ENCODE measurements around the gene IYD. TPM values are rescaled to one million over a fixed set of nuclear protein-coding genes. Genes with fewer than 3 reads are reported as not detected.
A peak's percentile ranks its signal among the peaks of the same experiment; 100 is the strongest.

IYD gene
- total RNA-seq, 1 experiment from 2014 or later = 32.6 TPM

- no peaks in the 10 kb centered on the region; the same call in 1 of the 2 replicates for H3K4me1 ChIP-seq
- H3K9me3 Mint-ChIP-seq (ENCODE audit: unreplicated experiment) = no peaks in the 10 kb centered on the region
- no peak for DNase-seq
- H3K36me3 Mint-ChIP-seq (ENCODE audit: insufficient read depth, unreplicated experiment) = no peaks in the 10 kb centered on the region
- peaks cover 27% of the 10 kb centered on the region for H3K4me1 Mint-ChIP-seq (ENCODE audit: low read depth, unreplicated experiment)
- ChIA-PET POLR2A (no interaction called here), CTCF (no interaction called here)
- no peak overlapping the region for H3K4me3 ChIP-seq (ENCODE audit: low read depth, low read length)
- no peaks in the 10 kb centered on the region for H3K9me3 ChIP-seq
- peaks cover 2% of the 10 kb centered on the region for H3K27me3 Mint-ChIP-seq (ENCODE audit: insufficient read depth, unreplicated experiment)
- BruUV-seq (replicated peaks) = no TSS peak
- no peaks in the 10 kb centered on the region for H3K27me3 ChIP-seq (replicated peaks; ENCODE audit: control insufficient read depth, insufficient read depth, low read length)
- H3K4me3 Mint-ChIP-seq (ENCODE audit: unreplicated experiment) = no peak overlapping the region
- no peak overlapping the region for H3K27ac Mint-ChIP-seq (ENCODE audit: unreplicated experiment)
- intact Hi-C loops (cut with micrococcal nuclease; ENCODE audit: unreplicated experiment) = loop anchor here (5.0 to 10.0 kb wide), 2 partner anchors 451 to 919 kb away; partner anchors contain the start of gene MTHFD1L
- no peak for TF ChIP-seq CTCF (IDR thresholded peaks at IDR 0.05; ENCODE audit: insufficient read depth in 1 of 2, low read depth in 1 of 2, low read length in 1 of 2, severe bottlenecking in 1 of 2, unreplicated experiment in 1 of 2)
- no peaks in the 10 kb centered on the region for H3K36me3 ChIP-seq (ENCODE audit: control insufficient read depth, insufficient read depth, low read length)
These were observed 47.3 kb downstream of the IYD start for GRCh38 chr6:150416128-150416527.

GRCh38 chr6:150417250-150417649 is 48.4 kb downstream of the IYD start:
- H3K27me3 ChIP-seq (replicated peaks; ENCODE audit: control insufficient read depth, insufficient read depth, low read length) = no peaks in the 10 kb centered on the region
- no peaks in the 10 kb centered on the region for H3K36me3 Mint-ChIP-seq (ENCODE audit: insufficient read depth, unreplicated experiment)
- no peak overlapping the region for H3K4me3 ChIP-seq (ENCODE audit: low read depth, low read length)
- no peaks in the 10 kb centered on the region for H3K9me3 ChIP-seq
- peak overlapping the region; percentile 95 for H3K27ac Mint-ChIP-seq (ENCODE audit: unreplicated experiment)
- ChIA-PET CTCF (interaction anchor here (0.6 to 2.6 kb wide), 5 partner anchors 183 to 399 kb away, joined by 3 to 36 read pairs (median 19); no protein-coding TSS in a partner anchor), POLR2A (no interaction called here)
- intact Hi-C loops (cut with micrococcal nuclease; ENCODE audit: unreplicated experiment) = loop anchor here (5.0 to 10.0 kb wide), 2 partner anchors 450 to 918 kb away; partner anchors contain the start of gene MTHFD1L
- H3K4me1 ChIP-seq = no peaks in the 10 kb centered on the region; the same call in 1 of the 2 replicates
- no peaks in the 10 kb centered on the region for H3K9me3 Mint-ChIP-seq (ENCODE audit: unreplicated experiment)
- no peak overlapping the region for H3K4me3 Mint-ChIP-seq (ENCODE audit: unreplicated experiment)
- TF ChIP-seq CTCF (IDR thresholded peaks at IDR 0.05; ENCODE audit: insufficient read depth in 1 of 2, low read depth in 1 of 2, low read length in 1 of 2, severe bottlenecking in 1 of 2, unreplicated experiment in 1 of 2) = no peak
- peaks cover 24% of the 10 kb centered on the region for H3K4me1 Mint-ChIP-seq (ENCODE audit: low read depth, unreplicated experiment)
- DNase-seq = no peak
- BruUV-seq (replicated peaks) = no TSS peak
- peaks cover 2% of the 10 kb centered on the region for H3K27me3 Mint-ChIP-seq (ENCODE audit: insufficient read depth, unreplicated experiment)
- no peaks in the 10 kb centered on the region for H3K36me3 ChIP-seq (ENCODE audit: control insufficient read depth, insufficient read depth, low read length)

GRCh38 chr6:150417899-150418826 is 49.4 kb downstream of the IYD start:
- peaks cover 2% of the 10 kb centered on the region for H3K27me3 Mint-ChIP-seq (ENCODE audit: insufficient read depth, unreplicated experiment)
- H3K9me3 Mint-ChIP-seq (ENCODE audit: unreplicated experiment) = no peaks in the 10 kb centered on the region
- DNase-seq = peak in 1 of 2 experiments; percentile 61
- H3K4me3 ChIP-seq (ENCODE audit: low read depth, low read length) = peak overlapping the region; percentile 55
- H3K27ac Mint-ChIP-seq (ENCODE audit: unreplicated experiment) = peak overlapping the region; percentile 95
- peak overlapping the region; percentile 86 for H3K4me3 Mint-ChIP-seq (ENCODE audit: unreplicated experiment)
- H3K4me1 ChIP-seq = no peaks in the 10 kb centered on the region; the same call in 1 of the 2 replicates
- ChIA-PET CTCF (interaction anchor here (0.6 to 2.6 kb wide), 23 partner anchors 10 to 398 kb away, joined by 3 to 36 read pairs (median 4); partner anchors contain the start of gene PLEKHG1), POLR2A (interaction anchor here (0.6 kb wide), 1 partner anchor 183 kb away, joined by 4 read pairs; no protein-coding TSS in a partner anchor)
- H3K27me3 ChIP-seq (replicated peaks; ENCODE audit: control insufficient read depth, insufficient read depth, low read length) = no peaks in the 10 kb centered on the region
- BruUV-seq (replicated peaks) = no TSS peak
- no peaks in the 10 kb centered on the region for H3K9me3 ChIP-seq
- H3K36me3 ChIP-seq (ENCODE audit: control insufficient read depth, insufficient read depth, low read length) = no peaks in the 10 kb centered on the region
- peaks cover 20% of the 10 kb centered on the region for H3K4me1 Mint-ChIP-seq (ENCODE audit: low read depth, unreplicated experiment)
- intact Hi-C loops (cut with micrococcal nuclease; ENCODE audit: unreplicated experiment) = loop anchor here (1.0 to 10.0 kb wide), 8 partner anchors 97 to 917 kb away; partner anchors contain the start of gene MTHFD1L
- H3K36me3 Mint-ChIP-seq (ENCODE audit: insufficient read depth, unreplicated experiment) = no peaks in the 10 kb centered on the region
- peak; percentile 70 to 84 for TF ChIP-seq CTCF (IDR thresholded peaks at IDR 0.05; ENCODE audit: insufficient read depth in 1 of 2, low read depth in 1 of 2, low read length in 1 of 2, severe bottlenecking in 1 of 2, unreplicated experiment in 1 of 2)
